ENCODE measurements around the gene TSC22D2. TPM values are rescaled to one million over a fixed set of nuclear protein-coding genes. Genes with fewer than 3 reads are reported as not detected.
A peak's percentile ranks its signal among the peaks of the same experiment; 100 is the strongest.

TSC22D2 gene
- total and polyA plus RNA-seq, 2 of the 8 experiments (the other 6 are each of a cell fraction or from before 2014, with no cell fraction given), result 3.4 to 27.6 TPM

- Histone ChIP-seq H3K4me3 (ENCODE audit: extremely low read depth in 1 of 4, insufficient read depth in 2 of 4, low read depth in 3 of 4, low read length in 4 of 4) (peak overlapping the region; percentile 16 to 95 (median 82); a peak in 7 of 8 replicates), H3K36me3 (ENCODE audit: control insufficient read depth in 2 of 4, insufficient read depth in 4 of 4, low read length in 3 of 4) (peaks cover 0 to 3% (median 0%) of the 10 kb centered on the region in 4 experiments; a peak in 1 of 8 replicates), H3K27me3 (replicated peaks in 1 of 4; ENCODE audit: control insufficient read depth in 3 of 4, extremely low read depth in 1 of 4, insufficient read depth in 3 of 4, low read length in 3 of 4) (no peaks in the 10 kb centered on the region), H3K4me1 (replicated peaks in 1 of 4; ENCODE audit: control insufficient read depth in 3 of 4, insufficient read depth in 4 of 4, low read length in 3 of 4) (peaks cover 0 to 4% (median 3%) of the 10 kb centered on the region in 4 experiments; a peak in 3 of 7 replicates), H3K79me2 (ENCODE audit: control insufficient read depth in 1 of 2, insufficient read depth in 2 of 2, low read length in 2 of 2) (peaks cover 22 to 84% of the 10 kb centered on the region in 2 experiments), H2BK5ac (ENCODE audit: low read depth, low read length) (no peak overlapping the region), H4K8ac (ENCODE audit: extremely low read depth, insufficient read depth, low read length) (no peak overlapping the region), H4K20me1 (replicated peaks in 1 of 2; ENCODE audit: control insufficient read depth in 1 of 2, insufficient read depth in 2 of 2, low read length in 2 of 2) (peaks cover 25 to 34% of the 10 kb centered on the region in 2 experiments), H3K56ac (replicated peaks; ENCODE audit: insufficient read length, low read depth, low read length) (no peak overlapping the region), H2BK120ac (replicated peaks; ENCODE audit: low read depth, low read length) (no peak overlapping the region), H4K91ac (replicated peaks; ENCODE audit: insufficient read length, low read length) (no peak overlapping the region), H2BK20ac (ENCODE audit: low read length) (no peak overlapping the region), H3K9ac (replicated peaks in 1 of 4; ENCODE audit: extremely low read depth in 1 of 4, low read depth in 3 of 4, low read length in 3 of 4) (peak overlapping the region in 2 of 4 experiments; percentile 10 to 37; a peak in 2 of 7 replicates), H3K4me2 (ENCODE audit: insufficient read depth in 1 of 2, low read depth in 2 of 2, low read length in 2 of 2) (peak overlapping the region; percentile 92 to 100), H4K5ac (ENCODE audit: insufficient read length, low read depth, low read length) (no peak overlapping the region), H3K79me1 (ENCODE audit: low read depth, low read length) (peaks cover 6% of the 10 kb centered on the region; the same call in 1 of the 2 replicates), H2BK12ac (ENCODE audit: low read depth, low read length) (no peak overlapping the region), H3K14ac (ENCODE audit: insufficient read length) (no peak overlapping the region), H3K4ac (replicated peaks; ENCODE audit: insufficient read length, low read depth, low read length) (no peak overlapping the region), H3K27ac (ENCODE audit: low read depth, low read length) (no peak overlapping the region), H2AFZ (ENCODE audit: low read length) (no peak overlapping the region), H3K18ac (ENCODE audit: extremely low read depth, low read length) (no peak overlapping the region), H2BK15ac (ENCODE audit: low read length) (no peak overlapping the region), H3K23ac (ENCODE audit: insufficient read length) (no peak overlapping the region), H3K23me2 (ENCODE audit: low read depth, low read length) (peaks cover 17% of the 10 kb centered on the region; the same call in 1 of the 2 replicates), H3K9me3 (ENCODE audit: insufficient read depth in 2 of 2, low read depth in 1 of 2, low read length in 1 of 2) (no peaks in the 10 kb centered on the region), H2AK5ac (ENCODE audit: low read depth, low read length) (no peak overlapping the region)
- CTCF ChIA-PET (ENCODE audit: partially characterized antibody), result interaction anchor here (1.0 to 2.1 kb wide), 7 partner anchors 13 to 184 kb away, joined by 3 to 9 read pairs (median 4); no protein-coding TSS in a partner anchor
- DNase-seq (ENCODE audit: low read depth in 1 of 2, low spot score in 2 of 2) (no peak), FAIRE-seq (no peak)
- TF ChIP-seq CTBP2 (IDR thresholded peaks at IDR 0.05; ENCODE audit: borderline replicate concordance, insufficient read depth, insufficient read length, low read length) (no peak), EZH2 (IDR thresholded peaks at IDR 0.05; ENCODE audit: low read depth, low read length, severe bottlenecking) (no peak), BRCA1 (IDR thresholded peaks at IDR 0.05; ENCODE audit: low read depth, low read length) (no peak)
- 47% methylated on average over 5 of the region's 5 CpGs; no CpG with 5 or more reads in 1 of the 2 experiments for WGBS, 2 experiments (ENCODE audit: extremely low coverage in 1 of 2, insufficient coverage in 1 of 2, insufficient read length in 1 of 2, insufficient replicate concordance in 2 of 2, low coverage in 1 of 2, low lambda C conversion rate in 2 of 2, missing lambda C conversion rate in 1 of 2)
- POLR2A ChIA-PET (ENCODE audit: partially characterized antibody), result interaction anchor here (0.7 to 1.6 kb wide), 5 partner anchors 9 to 17 kb away, joined by 3 to 5 read pairs (median 4); no protein-coding TSS in a partner anchor
These were observed 4.6 kb downstream of the TSC22D2 start for GRCh38 chr3:150412561-150413231.

Measured in H1 (cell line).